Retinal pigment epithelial cell (primary cell): ENCODE measurements around the gene IDH3B.
A peak's percentile ranks its signal among the peaks of the same experiment; 100 is the strongest.

Experiments
- DNase-seq: peaks from one replicate; pipeline ENCODE4 v3.0.0-alpha.2; 2010; ENCODE audit warnings: low read depth
- H3K4me3 ChIP-seq: 2 replicates; pipeline ENCODE4 v1.5.1; 2011; ENCODE audit warnings: mild to moderate bottlenecking, low read length, control low read depth, moderate library complexity
- CTCF ChIP-seq: conservative IDR thresholded peaks from 2 replicates; pipeline ENCODE4 v1.5.1; 2011; ENCODE audit warnings: low read depth, low read length, control low read depth, inconsistent platforms

IDH3B gene

DNA sequence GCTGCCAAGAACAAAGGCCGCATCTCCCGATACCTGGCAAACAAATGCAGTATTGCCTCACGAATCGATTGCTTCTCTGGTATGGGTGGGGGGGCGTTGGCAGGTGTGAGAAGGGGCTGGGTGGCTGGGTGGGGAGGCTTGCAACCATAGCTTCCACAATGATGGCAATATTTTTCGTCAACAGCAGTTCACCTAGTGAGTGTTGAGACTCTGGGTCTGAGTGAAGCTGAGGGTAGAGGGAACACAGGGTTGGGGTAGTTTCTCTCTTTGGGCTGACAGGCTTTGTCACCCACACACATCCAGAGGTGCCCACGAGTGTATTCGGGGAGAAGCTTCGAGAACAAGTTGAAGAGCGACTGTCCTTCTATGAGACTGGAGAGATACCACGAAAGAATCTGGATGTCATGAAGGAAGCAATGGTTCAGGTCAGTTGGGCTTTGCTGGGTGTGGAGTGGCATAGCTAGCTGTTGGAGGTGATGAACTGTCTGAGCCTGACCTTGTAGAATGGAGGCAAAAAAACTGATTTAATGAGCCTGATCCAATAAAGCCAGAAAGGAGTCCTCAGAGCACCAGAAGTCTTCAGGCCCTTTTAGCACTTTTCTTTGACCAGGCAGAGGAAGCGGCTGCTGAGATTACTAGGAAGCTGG lies 7.4 kb downstream of the IDH3B start:
- no peak for DNase-seq
- TF ChIP-seq CTCF: no peak
- H3K4me3 ChIP-seq: no peak overlapping the region

DNA sequence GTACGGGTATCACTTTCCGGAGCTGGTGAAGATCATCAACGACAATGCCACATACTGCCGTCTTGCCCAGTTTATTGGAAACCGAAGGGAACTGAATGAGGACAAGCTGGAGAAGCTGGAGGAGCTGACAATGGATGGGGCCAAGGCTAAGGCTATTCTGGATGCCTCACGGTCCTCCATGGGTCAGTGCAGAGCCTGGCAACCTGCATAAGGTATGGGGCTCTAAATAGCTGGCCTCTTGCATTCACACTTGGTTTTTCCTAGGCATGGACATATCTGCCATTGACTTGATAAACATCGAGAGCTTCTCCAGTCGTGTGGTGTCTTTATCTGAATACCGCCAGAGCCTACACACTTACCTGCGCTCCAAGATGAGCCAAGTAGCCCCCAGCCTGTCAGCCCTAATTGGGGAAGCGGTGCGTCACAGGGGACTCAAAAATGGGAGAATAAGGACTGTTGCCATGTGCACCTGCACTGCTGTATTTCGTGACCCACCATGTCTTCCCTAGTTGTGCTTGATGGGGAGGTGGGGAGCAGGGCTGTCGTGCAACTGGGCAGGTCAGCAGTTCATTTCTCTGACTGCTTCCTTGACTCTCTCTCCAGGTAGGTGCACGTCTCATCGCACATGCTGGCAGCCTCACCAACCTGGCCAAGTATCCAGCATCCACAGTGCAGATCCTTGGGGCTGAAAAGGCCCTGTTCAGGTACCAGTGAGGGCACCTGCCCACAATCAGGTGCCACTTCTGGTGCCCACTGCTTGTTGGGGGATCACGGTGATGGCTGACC lies 8.5 kb downstream of the IDH3B start:
- H3K4me3 ChIP-seq: no peak overlapping the region
- no peak for TF ChIP-seq CTCF
- DNase-seq: no peak

GRCh38 chr20:2654831-2655230 lies 9.2 kb downstream of the IDH3B start:
- peak overlapping the region; percentile 97 for H3K4me3 ChIP-seq
- no peak for DNase-seq
- no peak for TF ChIP-seq CTCF

DNA sequence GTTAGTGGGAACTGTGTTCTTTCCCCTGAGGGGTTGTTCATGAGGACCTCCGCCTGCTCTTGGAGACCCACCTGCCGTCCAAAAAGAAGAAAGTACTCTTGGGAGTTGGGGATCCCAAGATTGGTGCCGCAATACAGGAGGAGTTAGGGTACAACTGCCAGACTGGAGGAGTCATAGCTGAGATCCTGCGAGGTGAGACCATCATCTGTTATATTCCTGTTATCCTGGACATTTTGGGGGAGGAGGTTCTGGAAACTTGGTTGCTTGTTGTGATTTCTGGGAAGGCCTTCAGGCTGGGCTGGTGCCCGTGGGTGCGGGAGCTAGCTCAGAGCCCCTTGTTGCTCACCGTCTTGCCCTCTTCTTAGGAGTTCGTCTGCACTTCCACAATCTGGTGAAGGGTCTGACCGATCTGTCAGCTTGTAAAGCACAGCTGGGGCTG lies 9.6 kb downstream of the IDH3B start:
- peak overlapping the region; percentile 97 for H3K4me3 ChIP-seq
- DNase-seq: no peak
- no peak for TF ChIP-seq CTCF

- no peak for TF ChIP-seq CTCF
- H3K4me3 ChIP-seq: peak overlapping the region; percentile 97
- DNase-seq: no peak
Observed at GRCh38 chr20:2653556-2654383, 10.2 kb downstream of the IDH3B start.

DNA sequence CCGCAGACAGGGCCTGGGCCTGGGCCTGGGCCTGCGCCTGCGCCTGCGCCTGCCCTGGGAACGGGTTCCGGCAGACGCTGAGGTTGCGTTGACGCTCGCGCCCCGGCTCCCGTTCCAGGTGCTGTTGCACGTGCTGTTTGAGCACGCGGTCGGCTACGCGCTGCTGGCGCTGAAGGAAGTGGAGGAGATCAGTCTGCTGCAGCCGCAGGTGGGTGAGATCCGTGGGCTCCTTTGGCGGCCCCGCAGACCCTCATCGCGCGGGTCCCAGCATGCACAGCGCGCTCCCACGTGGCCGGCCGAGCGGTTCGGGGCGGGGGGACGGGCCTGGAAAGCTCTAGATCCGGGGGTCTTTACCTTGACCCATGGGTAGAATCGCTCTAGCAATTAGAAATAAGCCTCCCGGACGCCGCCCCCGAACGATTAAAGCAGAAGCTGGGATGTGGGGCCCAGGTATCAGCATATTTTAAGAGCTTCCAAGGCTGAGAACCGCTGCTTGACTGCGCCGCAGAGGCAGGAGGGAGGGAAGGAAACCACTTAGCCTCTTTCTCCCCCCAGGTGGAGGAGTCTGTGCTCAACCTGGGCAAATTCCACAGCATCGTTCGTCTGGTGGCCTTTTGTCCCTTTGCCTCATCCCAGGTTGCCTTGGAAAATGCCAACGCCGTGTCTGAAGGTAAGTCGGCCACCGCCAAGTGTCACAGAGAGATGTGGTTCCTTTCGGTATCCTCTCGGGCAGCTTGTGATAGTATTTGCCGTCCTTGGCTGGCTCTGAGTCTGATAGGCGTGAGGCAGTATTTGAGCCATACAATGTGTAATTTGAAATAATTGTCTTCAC lies 11.1 kb downstream of the IDH3B start:
- peak overlapping the region; percentile 97 for H3K4me3 ChIP-seq
- DNase-seq: no peak
- no peak for TF ChIP-seq CTCF
